GM23338 (cell line): ENCODE measurements around the gene NUTM1.
"Not testable (repeated sequence)": the region's sequence is repeated elsewhere in the genome, so short reads cannot be mapped to it uniquely, and the experiment has no call there.

Experiments
- CREB1 ChIP-seq: fragments of 250-450 bp; sonication (Bioruptor Pico); IDR thresholded peaks from 2 replicates; pipeline ENCODE4 v1.5.0; 2020; ENCODE audit warnings: low read depth, mild to moderate bottlenecking, moderate library complexity
- ETS1 ChIP-seq: IDR thresholded peaks from 2 replicates; pipeline ENCODE4 v1.6.1; 2016; ENCODE audit warnings: antibody characterized with exemption
- EZH2 ChIP-seq: fragments of 200-600 bp; sonication (generic); IDR thresholded peaks from one replicate; pipeline ENCODE4 v1.8.0; 2017; ENCODE audit warnings: antibody characterized with exemption, mild to moderate bottlenecking, low read depth; ENCODE audit not compliant: unreplicated experiment
- EZH2phosphoT487 ChIP-seq: fragments of 200-600 bp; sonication (generic); IDR thresholded peaks from one replicate; pipeline ENCODE4 v1.8.1; 2018; ENCODE audit warnings: antibody characterized with exemption; ENCODE audit not compliant: unreplicated experiment
- JUNB ChIP-seq: IDR thresholded peaks from one replicate; pipeline ENCODE4 v1.6.1; 2016; ENCODE audit warnings: antibody characterized with exemption; ENCODE audit not compliant: unreplicated experiment
- NANOG ChIP-seq: IDR thresholded peaks from 2 replicates; pipeline ENCODE4 v1.6.1; 2016; ENCODE audit warnings: antibody characterized with exemption, borderline replicate concordance
- POLR2AphosphoS5 ChIP-seq: IDR thresholded peaks from 2 replicates; pipeline ENCODE4 v1.6.1; 2016; ENCODE audit warnings: antibody characterized with exemption, low read depth
- ZNF114 ChIP-seq: fragments of 250-450 bp; sonication (Bioruptor Pico); IDR thresholded peaks from 2 replicates; pipeline ENCODE4 v1.5.0; 2020; ENCODE audit warnings: mild to moderate bottlenecking, moderate library complexity
- ZNF331 ChIP-seq: fragments of 250-450 bp; sonication (Bioruptor Pico); IDR thresholded peaks from 2 replicates; pipeline ENCODE4 v1.5.0; 2020; ENCODE audit warnings: low read depth, mild to moderate bottlenecking, moderate library complexity
- TF ChIP-seq, protein P1 (sequence below), 2 experiments: fragments of 200-600 bp in 1 of 2; sonication (generic) in 1 of 2; conservative IDR thresholded peaks; 2 replicates each; pipeline versions ENCODE4 v1.5.1 to v1.6.1; 2016 to 2017; ENCODE audit warnings: antibody characterized with exemption in 2 of 2, low read depth in 2 of 2, mild to moderate bottlenecking in 2 of 2, moderate library complexity in 1 of 2
- TF ChIP-seq, protein P2 (sequence below): IDR thresholded peaks from one replicate; pipeline ENCODE4 v1.6.1; 2018; ENCODE audit warnings: antibody characterized with exemption; ENCODE audit not compliant: unreplicated experiment

- TF ChIP-seq, protein P1, sequence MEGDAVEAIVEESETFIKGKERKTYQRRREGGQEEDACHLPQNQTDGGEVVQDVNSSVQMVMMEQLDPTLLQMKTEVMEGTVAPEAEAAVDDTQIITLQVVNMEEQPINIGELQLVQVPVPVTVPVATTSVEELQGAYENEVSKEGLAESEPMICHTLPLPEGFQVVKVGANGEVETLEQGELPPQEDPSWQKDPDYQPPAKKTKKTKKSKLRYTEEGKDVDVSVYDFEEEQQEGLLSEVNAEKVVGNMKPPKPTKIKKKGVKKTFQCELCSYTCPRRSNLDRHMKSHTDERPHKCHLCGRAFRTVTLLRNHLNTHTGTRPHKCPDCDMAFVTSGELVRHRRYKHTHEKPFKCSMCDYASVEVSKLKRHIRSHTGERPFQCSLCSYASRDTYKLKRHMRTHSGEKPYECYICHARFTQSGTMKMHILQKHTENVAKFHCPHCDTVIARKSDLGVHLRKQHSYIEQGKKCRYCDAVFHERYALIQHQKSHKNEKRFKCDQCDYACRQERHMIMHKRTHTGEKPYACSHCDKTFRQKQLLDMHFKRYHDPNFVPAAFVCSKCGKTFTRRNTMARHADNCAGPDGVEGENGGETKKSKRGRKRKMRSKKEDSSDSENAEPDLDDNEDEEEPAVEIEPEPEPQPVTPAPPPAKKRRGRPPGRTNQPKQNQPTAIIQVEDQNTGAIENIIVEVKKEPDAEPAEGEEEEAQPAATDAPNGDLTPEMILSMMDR (conservative IDR thresholded peaks at IDR 0.05; ENCODE audit: low read depth in 2 of 2), result not testable (repeated sequence)
- not testable (repeated sequence) for TF ChIP-seq EZH2phosphoT487; JUNB; ETS1; POLR2AphosphoS5; EZH2; ZNF331 (CRISPR knock-in tag); NANOG; CREB1 (CRISPR knock-in tag); ZNF114 (CRISPR knock-in tag)
- TF ChIP-seq, protein P2, sequence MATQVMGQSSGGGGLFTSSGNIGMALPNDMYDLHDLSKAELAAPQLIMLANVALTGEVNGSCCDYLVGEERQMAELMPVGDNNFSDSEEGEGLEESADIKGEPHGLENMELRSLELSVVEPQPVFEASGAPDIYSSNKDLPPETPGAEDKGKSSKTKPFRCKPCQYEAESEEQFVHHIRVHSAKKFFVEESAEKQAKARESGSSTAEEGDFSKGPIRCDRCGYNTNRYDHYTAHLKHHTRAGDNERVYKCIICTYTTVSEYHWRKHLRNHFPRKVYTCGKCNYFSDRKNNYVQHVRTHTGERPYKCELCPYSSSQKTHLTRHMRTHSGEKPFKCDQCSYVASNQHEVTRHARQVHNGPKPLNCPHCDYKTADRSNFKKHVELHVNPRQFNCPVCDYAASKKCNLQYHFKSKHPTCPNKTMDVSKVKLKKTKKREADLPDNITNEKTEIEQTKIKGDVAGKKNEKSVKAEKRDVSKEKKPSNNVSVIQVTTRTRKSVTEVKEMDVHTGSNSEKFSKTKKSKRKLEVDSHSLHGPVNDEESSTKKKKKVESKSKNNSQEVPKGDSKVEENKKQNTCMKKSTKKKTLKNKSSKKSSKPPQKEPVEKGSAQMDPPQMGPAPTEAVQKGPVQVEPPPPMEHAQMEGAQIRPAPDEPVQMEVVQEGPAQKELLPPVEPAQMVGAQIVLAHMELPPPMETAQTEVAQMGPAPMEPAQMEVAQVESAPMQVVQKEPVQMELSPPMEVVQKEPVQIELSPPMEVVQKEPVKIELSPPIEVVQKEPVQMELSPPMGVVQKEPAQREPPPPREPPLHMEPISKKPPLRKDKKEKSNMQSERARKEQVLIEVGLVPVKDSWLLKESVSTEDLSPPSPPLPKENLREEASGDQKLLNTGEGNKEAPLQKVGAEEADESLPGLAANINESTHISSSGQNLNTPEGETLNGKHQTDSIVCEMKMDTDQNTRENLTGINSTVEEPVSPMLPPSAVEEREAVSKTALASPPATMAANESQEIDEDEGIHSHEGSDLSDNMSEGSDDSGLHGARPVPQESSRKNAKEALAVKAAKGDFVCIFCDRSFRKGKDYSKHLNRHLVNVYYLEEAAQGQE, result not testable (repeated sequence)
These were observed 9.9 kb downstream of the NUTM1 start for GRCh38 chr15:34352996-34353395.
